GM19452 (cell line): ENCODE results near the gene CCDC126.
"Not testable (repeated sequence)": the region's sequence is repeated elsewhere in the genome, so short reads cannot be mapped to it uniquely, and the experiment has no call there.

Experiments used
- ATAC-seq: cut with Tn5 transposase; IDR thresholded peaks from one replicate; pipeline ENCODE4 v1.9.1; 2021; ENCODE audit not compliant: unreplicated experiment

The CCDC126 gene

GRCh38 chr7:23622506-23622925 is 25.3 kb downstream of the CCDC126 start:
- ATAC-seq = no peak

GRCh38 chr7:23628370-23628769 is 31.2 kb downstream of the CCDC126 start:
- no peak for ATAC-seq

GRCh38 chr7:23633417-23633816 is 36.2 kb downstream of the CCDC126 start:
- ATAC-seq = no peak

GRCh38 chr7:23645822-23646221 is 48.6 kb downstream of the CCDC126 start:
- ATAC-seq = no peak

- ATAC-seq = no peak
Measured at GRCh38 chr7:23653942-23654341, 56.8 kb downstream of the CCDC126 start.

- ATAC-seq = no peak
Measured at GRCh38 chr7:23654508-23654907, 57.3 kb downstream of the CCDC126 start.

GRCh38 chr7:23655433-23655832 is 58.3 kb downstream of the CCDC126 start:
- ATAC-seq = no peak

- ATAC-seq = no peak
Measured at GRCh38 chr7:23658831-23659427, 61.7 kb downstream of the CCDC126 start.

- no peak for ATAC-seq
Measured at GRCh38 chr7:23661385-23661784, 64.2 kb downstream of the CCDC126 start.

GRCh38 chr7:23662124-23662983 is 65.2 kb downstream of the CCDC126 start:
- ATAC-seq = no peak

GRCh38 chr7:23662984-23663313 is 65.8 kb downstream of the CCDC126 start:
- no peak for ATAC-seq

- no peak for ATAC-seq
Measured at GRCh38 chr7:23664122-23664521, 66.9 kb downstream of the CCDC126 start.

- ATAC-seq = no peak
Measured at GRCh38 chr7:23672033-23672432, 74.9 kb downstream of the CCDC126 start.

GRCh38 chr7:23679898-23680413 is 82.8 kb downstream of the CCDC126 start, which contains the start of gene FAM221A:
Gene FAM221A (plus strand): TSS chr7:23680199. CDS start chr7:23680219, 20 bp downstream.
- peak; percentile 98 for ATAC-seq

- ATAC-seq = peak; percentile 42
Measured at GRCh38 chr7:23680414-23681405, 83.5 kb downstream of the CCDC126 start.

GRCh38 chr7:23684041-23684440 is 86.9 kb downstream of the CCDC126 start:
- ATAC-seq = not testable (repeated sequence)

GRCh38 chr7:23685731-23686130 is 88.5 kb downstream of the CCDC126 start:
- ATAC-seq = no peak

- no peak for ATAC-seq
Measured at GRCh38 chr7:23687011-23687410, 89.8 kb downstream of the CCDC126 start.

GRCh38 chr7:23689165-23689564 is 92.0 kb downstream of the CCDC126 start:
- ATAC-seq = no peak

- no peak for ATAC-seq
Measured at GRCh38 chr7:23691320-23691719, 94.1 kb downstream of the CCDC126 start.

GRCh38 chr7:23693224-23693623 is 96.0 kb downstream of the CCDC126 start:
- no peak for ATAC-seq
